HepG2 (cell line): ENCODE results near the gene PLCB4. TPM values are rescaled to one million over a fixed set of nuclear protein-coding genes. Genes with fewer than 3 reads are reported as not detected.

Experiments
- ATAC-seq: fragments of 200-7000 bp; cut with Tn5 transposase; 3 replicates; pipeline ENCODE4 v1.9.1; 2020; ENCODE audit warnings: mild to moderate bottlenecking, moderate library complexity
- BruUV-seq: library from RNA; stranded (reverse); fragments of 400-500 nt; replicated peaks from 2 replicates; lab custom pipeline; 2021; lab: Mats Ljungman, UMichigan
- CTCF ChIA-PET: fragments of 300-600 bp; formaldehyde crosslinking; extraction: SDS; loops from one replicate; lab custom pipeline; 2021; ENCODE audit warnings: low total read pairs, inconsistent platforms, low intra/inter-chr PET ratio; lab: Yijun Ruan, JAX
- POLR2A ChIA-PET: fragments of 350-600 bp; sonication (Branson Sonifier 250); formaldehyde crosslinking; loops from one replicate; lab custom pipeline; 2020; ENCODE audit warnings: antibody characterized with exemption, inconsistent platforms; lab: Yijun Ruan, JAX
- DNase-seq: peaks from one replicate; pipeline ENCODE4 v3.0.0-alpha.2; 2015; ENCODE audit warnings: low spot score
- FAIRE-seq: peaks from 3 replicates; lab custom pipeline; 2011; peaks lifted over from hg19 to GRCh38; lab: Jason Lieb, UNC
- H2AFZ ChIP-seq: one replicate; pipeline ENCODE4 v1.6.1; 2011; ENCODE audit warnings: low read length, inconsistent platforms
- H3K27ac ChIP-seq: fragments of 300-600 bp; 3 replicates; pipeline ENCODE4 v1.8.0; 2011; ENCODE audit warnings: mixed run types, mild to moderate bottlenecking, mixed read lengths, low read length, inconsistent platforms; ENCODE audit not compliant: insufficient read depth; ENCODE audit errors: extremely low read length
- H3K27me3 ChIP-seq, 2 experiments: fragments of 200-600 bp in 1 of 2; 2 replicates in 1 of 2; 3 replicates in 1 of 2; pipeline versions ENCODE4 v1.6.0 to v1.8.0; 2011; ENCODE audit warnings: low read length in 2 of 2, mild to moderate bottlenecking in 2 of 2, moderate library complexity in 2 of 2, inconsistent platforms in 1 of 2; ENCODE audit not compliant: insufficient read depth in 2 of 2, control insufficient read depth in 1 of 2
- H3K36me3 ChIP-seq, 2 experiments: fragments of 200-600 bp in 1 of 2; replicated peaks in 1 of 2; 2 replicates in 1 of 2; 3 replicates in 1 of 2; pipeline versions ENCODE4 v1.5.1 to v1.8.0; 2011; ENCODE audit warnings: low read length in 2 of 2, inconsistent platforms in 1 of 2; ENCODE audit not compliant: insufficient read depth in 2 of 2, control insufficient read depth in 1 of 2
- H3K4me1 ChIP-seq: 2 replicates; pipeline ENCODE4 v1.5.1; 2012; ENCODE audit warnings: low read length, inconsistent platforms; ENCODE audit not compliant: insufficient read depth
- H3K4me2 ChIP-seq: 2 replicates; pipeline ENCODE4 v1.6.0; 2011; ENCODE audit warnings: low read depth, low read length, inconsistent platforms
- H3K4me3 ChIP-seq, 3 experiments: fragments of 200-600 bp in 1 of 3; sonication (generic), shearing (Covaris generic) in 1 of 3; replicated peaks in 1 of 3; 2 replicates each; pipeline ENCODE4 v1.5.1; 2011 to 2016; ENCODE audit warnings: low read length in 3 of 3, inconsistent platforms in 2 of 3, low read depth in 2 of 3, mild to moderate bottlenecking in 2 of 3, control low read depth in 1 of 3, mixed read lengths in 1 of 3; ENCODE audit not compliant: insufficient read depth in 1 of 3
- H3K79me2 ChIP-seq: one replicate; pipeline ENCODE4 v1.6.1; 2011; ENCODE audit warnings: low read length, inconsistent platforms; ENCODE audit not compliant: insufficient read depth
- H3K9ac ChIP-seq: 2 replicates; pipeline ENCODE4 v1.6.0; 2011; ENCODE audit warnings: mild to moderate bottlenecking, low read depth, low read length, inconsistent platforms; ENCODE audit not compliant: insufficient read depth
- H3K9me3 ChIP-seq: 2 replicates; pipeline ENCODE4 v1.5.1; 2012; ENCODE audit warnings: mild to moderate bottlenecking, low read length
- H4K20me1 ChIP-seq: 2 replicates; pipeline ENCODE4 v1.6.0; 2011; ENCODE audit warnings: inconsistent platforms, mild to moderate bottlenecking, low read length, moderate library complexity; ENCODE audit not compliant: insufficient read depth
- ARHGAP35 ChIP-seq: sonication (generic); formaldehyde crosslinking; IDR thresholded peaks from 2 replicates; pipeline ENCODE4 v1.9.0; 2022; ENCODE audit warnings: mild to moderate bottlenecking, inconsistent platforms, moderate library complexity, missing genetic modification reagents, borderline replicate concordance
- CENPT ChIP-seq: sonication (generic); formaldehyde crosslinking; IDR thresholded peaks from 2 replicates; pipeline ENCODE4 v1.8.0; 2022; ENCODE audit warnings: low read depth, mild to moderate bottlenecking, moderate library complexity, missing genetic modification reagents
- KDM2A ChIP-seq: sonication (generic); formaldehyde crosslinking; IDR thresholded peaks from 2 replicates; pipeline ENCODE4 v1.4.0; 2020; ENCODE audit warnings: low read depth, missing genetic modification reagents, borderline replicate concordance
- KDM3A ChIP-seq: IDR thresholded peaks from 2 replicates; pipeline ENCODE4 v1.6.1; 2018; ENCODE audit warnings: low read depth, missing compliant biosample characterization
- MBNL3 ChIP-seq: fragments of 250-450 bp; sonication (Bioruptor Pico); conservative IDR thresholded peaks from 2 replicates; pipeline ENCODE4 v1.8.0; 2022; ENCODE audit warnings: mild to moderate bottlenecking, inconsistent platforms
- NFATC3 ChIP-seq: sonication (generic); formaldehyde crosslinking; IDR thresholded peaks from 2 replicates; pipeline ENCODE4 v1.5.1; 2020; ENCODE audit warnings: mild to moderate bottlenecking, missing genetic modification reagents
- POGZ ChIP-seq: sonication (generic); formaldehyde crosslinking; IDR thresholded peaks from 2 replicates; pipeline ENCODE4 v1.4.0; 2020; ENCODE audit warnings: mild to moderate bottlenecking, missing genetic modification reagents
- TOPORS ChIP-seq: sonication (generic); formaldehyde crosslinking; IDR thresholded peaks from 2 replicates; pipeline ENCODE4 v1.8.0; 2023; ENCODE audit warnings: mild to moderate bottlenecking, missing genetic modification reagents
- ZNF225 ChIP-seq: sonication (generic); formaldehyde crosslinking; IDR thresholded peaks from 2 replicates; pipeline ENCODE4 v1.4.0; 2020; ENCODE audit warnings: mild to moderate bottlenecking, missing genetic modification reagents
- ZNF570 ChIP-seq: sonication (generic); formaldehyde crosslinking; IDR thresholded peaks from 2 replicates; pipeline ENCODE4 v1.4.0; 2020; ENCODE audit warnings: mild to moderate bottlenecking, missing genetic modification reagents, borderline replicate concordance
- ZNF572 ChIP-seq: sonication (generic); formaldehyde crosslinking; IDR thresholded peaks from 2 replicates; pipeline ENCODE4 v1.5.1; 2020; ENCODE audit warnings: mild to moderate bottlenecking, missing genetic modification reagents
- ZNF775 ChIP-seq: sonication (generic); formaldehyde crosslinking; IDR thresholded peaks from 2 replicates; pipeline ENCODE4 v1.4.0; 2020; ENCODE audit warnings: missing genetic modification reagents, mild to moderate bottlenecking, moderate library complexity, borderline replicate concordance
- ZNF883 ChIP-seq: sonication (generic); formaldehyde crosslinking; IDR thresholded peaks from 2 replicates; pipeline ENCODE4 v1.5.1; 2020; ENCODE audit warnings: mild to moderate bottlenecking, missing genetic modification reagents; ENCODE audit errors: not compliant biosample characterization
- WGBS: methylation state at CpG from one replicate; pipeline ENCODE4 v1.1.6; 2017; ENCODE audit warnings: low lambda C conversion rate; 5-methylcytosine and 5-hydroxymethylcytosine counted together
- in situ Hi-C: cut with HindIII; loops from 2 replicates; pipeline ENCODE4 v1.10.0; 2017; ENCODE audit warnings: low pct_unique_long_range_greater_than_20kb; ENCODE audit not compliant: extremely low pct_ligation_motif_present
- intact Hi-C: fragments of 100-400 bp; cut with micrococcal nuclease; formaldehyde crosslinking; loops from one replicate; pipeline ENCODE4 v1.10.0; 2022; ENCODE audit not compliant: unreplicated experiment
- polyA plus RNA-seq, 8 experiments: library from polyadenylated mRNA; depleted of rRNA in 3 of 8; stranded (reverse) in 7 of 8; unstranded in 1 of 8; fragments of >200 nt; fragmentation: Illumina TruSeq in 4 of 8; extraction: Trizol in 4 of 8; gene quantifications; 2 replicates each; pipeline versions ENCODE4 v1.2.1 to v1.2.3, GENCODE V29; 2011 to 2016; ENCODE audit warnings: low read depth in 4 of 8, missing spikeins in 1 of 8, mixed read lengths in 1 of 8; ENCODE audit not compliant: insufficient read depth in 1 of 8
- total RNA-seq, 5 experiments: library from RNA; depleted of rRNA; stranded (reverse); fragments of >200 nt; fragmentation: Illumina TruSeq; extraction: Trizol; gene quantifications; 2 replicates each; pipeline ENCODE4 v1.2.3, GENCODE V29; 2016; ENCODE audit warnings: low read depth in 1 of 5
- TF ChIP-seq, protein P1 (sequence below): sonication (generic); formaldehyde crosslinking; IDR thresholded peaks from 2 replicates; pipeline ENCODE4 v1.8.0; 2022; ENCODE audit warnings: mild to moderate bottlenecking, missing genetic modification reagents, moderate library complexity
- TF ChIP-seq, protein P2 (sequence below): sonication (generic); formaldehyde crosslinking; IDR thresholded peaks from 2 replicates; pipeline ENCODE4 v1.8.0; 2022; ENCODE audit warnings: low read depth, missing genetic modification reagents
- TF ChIP-seq, protein P3 (sequence below): sonication (generic); formaldehyde crosslinking; IDR thresholded peaks from 2 replicates; pipeline ENCODE4 v1.4.0; 2020; ENCODE audit warnings: missing genetic modification reagents
- TF ChIP-seq, protein P4 (sequence below): sonication (generic); formaldehyde crosslinking; IDR thresholded peaks from 2 replicates; pipeline ENCODE4 v1.4.0; 2020; ENCODE audit warnings: mild to moderate bottlenecking, missing genetic modification reagents

Gene PLCB4
- total and polyA plus RNA-seq, 2 of the 13 experiments (the other 11 are each of a cell fraction or from before 2014, with no cell fraction given) = 0.01 TPM; not detected in 1

GRCh38 chr20:9140162-9140760 lies 71.4 kb downstream of the PLCB4 start:
- Histone ChIP-seq H3K4me2 (no peak overlapping the region), H4K20me1 (no peaks in the 10 kb centered on the region), H2AFZ (no peak overlapping the region), H3K79me2 (no peaks in the 10 kb centered on the region), H3K9ac (no peak overlapping the region), H3K27me3 (no peaks in the 10 kb centered on the region), H3K36me3 (no peaks in the 10 kb centered on the region), H3K9me3 (no peaks in the 10 kb centered on the region), H3K27ac (no peak overlapping the region), H3K4me3 (no peak overlapping the region), H3K4me1 (no peaks in the 10 kb centered on the region)
- no peak for FAIRE-seq
- no peak for DNase-seq
- ChIA-PET CTCF (no interaction called here), POLR2A (no interaction called here)
- whole genome bisulfite sequencing = 8% methylated on average over 8 of the region's 8 CpGs
- intact Hi-C loops (no loop called here), in situ Hi-C loops (no loop called here)
- ATAC-seq = no peak
- no peak for TF ChIP-seq ZNF225
- TF ChIP-seq, protein P1, sequence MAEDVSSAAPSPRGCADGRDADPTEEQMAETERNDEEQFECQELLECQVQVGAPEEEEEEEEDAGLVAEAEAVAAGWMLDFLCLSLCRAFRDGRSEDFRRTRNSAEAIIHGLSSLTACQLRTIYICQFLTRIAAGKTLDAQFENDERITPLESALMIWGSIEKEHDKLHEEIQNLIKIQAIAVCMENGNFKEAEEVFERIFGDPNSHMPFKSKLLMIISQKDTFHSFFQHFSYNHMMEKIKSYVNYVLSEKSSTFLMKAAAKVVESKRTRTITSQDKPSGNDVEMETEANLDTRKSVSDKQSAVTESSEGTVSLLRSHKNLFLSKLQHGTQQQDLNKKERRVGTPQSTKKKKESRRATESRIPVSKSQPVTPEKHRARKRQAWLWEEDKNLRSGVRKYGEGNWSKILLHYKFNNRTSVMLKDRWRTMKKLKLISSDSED (CRISPR knock-in tag) = no peak
- TF ChIP-seq ZNF775 (CRISPR knock-in tag) = no peak
- TF ChIP-seq ZNF883 = no peak
- TF ChIP-seq, protein P2, sequence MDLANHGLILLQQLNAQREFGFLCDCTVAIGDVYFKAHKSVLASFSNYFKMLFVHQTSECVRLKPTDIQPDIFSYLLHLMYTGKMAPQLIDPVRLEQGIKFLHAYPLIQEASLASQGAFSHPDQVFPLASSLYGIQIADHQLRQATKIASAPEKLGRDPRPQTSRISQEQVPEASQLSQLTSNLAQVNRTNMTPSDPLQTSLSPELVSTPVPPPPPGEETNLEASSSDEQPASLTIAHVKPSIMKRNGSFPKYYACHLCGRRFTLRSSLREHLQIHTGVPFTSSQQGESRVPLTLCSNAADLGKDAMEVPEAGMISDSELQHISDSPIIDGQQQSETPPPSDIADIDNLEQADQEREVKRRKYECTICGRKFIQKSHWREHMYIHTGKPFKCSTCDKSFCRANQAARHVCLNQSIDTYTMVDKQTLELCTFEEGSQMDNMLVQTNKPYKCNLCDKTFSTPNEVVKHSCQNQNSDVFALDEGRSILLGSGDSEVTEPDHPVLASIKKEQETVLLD = no peak
- TF ChIP-seq, protein P3, sequence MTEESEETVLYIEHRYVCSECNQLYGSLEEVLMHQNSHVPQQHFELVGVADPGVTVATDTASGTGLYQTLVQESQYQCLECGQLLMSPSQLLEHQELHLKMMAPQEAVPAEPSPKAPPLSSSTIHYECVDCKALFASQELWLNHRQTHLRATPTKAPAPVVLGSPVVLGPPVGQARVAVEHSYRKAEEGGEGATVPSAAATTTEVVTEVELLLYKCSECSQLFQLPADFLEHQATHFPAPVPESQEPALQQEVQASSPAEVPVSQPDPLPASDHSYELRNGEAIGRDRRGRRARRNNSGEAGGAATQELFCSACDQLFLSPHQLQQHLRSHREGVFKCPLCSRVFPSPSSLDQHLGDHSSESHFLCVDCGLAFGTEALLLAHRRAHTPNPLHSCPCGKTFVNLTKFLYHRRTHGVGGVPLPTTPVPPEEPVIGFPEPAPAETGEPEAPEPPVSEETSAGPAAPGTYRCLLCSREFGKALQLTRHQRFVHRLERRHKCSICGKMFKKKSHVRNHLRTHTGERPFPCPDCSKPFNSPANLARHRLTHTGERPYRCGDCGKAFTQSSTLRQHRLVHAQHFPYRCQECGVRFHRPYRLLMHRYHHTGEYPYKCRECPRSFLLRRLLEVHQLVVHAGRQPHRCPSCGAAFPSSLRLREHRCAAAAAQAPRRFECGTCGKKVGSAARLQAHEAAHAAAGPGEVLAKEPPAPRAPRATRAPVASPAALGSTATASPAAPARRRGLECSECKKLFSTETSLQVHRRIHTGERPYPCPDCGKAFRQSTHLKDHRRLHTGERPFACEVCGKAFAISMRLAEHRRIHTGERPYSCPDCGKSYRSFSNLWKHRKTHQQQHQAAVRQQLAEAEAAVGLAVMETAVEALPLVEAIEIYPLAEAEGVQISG (CRISPR knock-in tag) = no peak
- TF ChIP-seq KDM3A (CRISPR knock-in tag) = no peak
- TF ChIP-seq ZNF570 = no peak
- no peak for TF ChIP-seq POGZ (CRISPR knock-in tag)
- TF ChIP-seq MBNL3 = no peak
- no peak for TF ChIP-seq CENPT (CRISPR knock-in tag)
- TF ChIP-seq TOPORS = no peak
- no peak for TF ChIP-seq KDM2A (CRISPR knock-in tag)
- no peak for TF ChIP-seq ZNF572
- no peak for TF ChIP-seq ARHGAP35 (CRISPR knock-in tag)
- no peak for TF ChIP-seq NFATC3
- TF ChIP-seq, protein P4, sequence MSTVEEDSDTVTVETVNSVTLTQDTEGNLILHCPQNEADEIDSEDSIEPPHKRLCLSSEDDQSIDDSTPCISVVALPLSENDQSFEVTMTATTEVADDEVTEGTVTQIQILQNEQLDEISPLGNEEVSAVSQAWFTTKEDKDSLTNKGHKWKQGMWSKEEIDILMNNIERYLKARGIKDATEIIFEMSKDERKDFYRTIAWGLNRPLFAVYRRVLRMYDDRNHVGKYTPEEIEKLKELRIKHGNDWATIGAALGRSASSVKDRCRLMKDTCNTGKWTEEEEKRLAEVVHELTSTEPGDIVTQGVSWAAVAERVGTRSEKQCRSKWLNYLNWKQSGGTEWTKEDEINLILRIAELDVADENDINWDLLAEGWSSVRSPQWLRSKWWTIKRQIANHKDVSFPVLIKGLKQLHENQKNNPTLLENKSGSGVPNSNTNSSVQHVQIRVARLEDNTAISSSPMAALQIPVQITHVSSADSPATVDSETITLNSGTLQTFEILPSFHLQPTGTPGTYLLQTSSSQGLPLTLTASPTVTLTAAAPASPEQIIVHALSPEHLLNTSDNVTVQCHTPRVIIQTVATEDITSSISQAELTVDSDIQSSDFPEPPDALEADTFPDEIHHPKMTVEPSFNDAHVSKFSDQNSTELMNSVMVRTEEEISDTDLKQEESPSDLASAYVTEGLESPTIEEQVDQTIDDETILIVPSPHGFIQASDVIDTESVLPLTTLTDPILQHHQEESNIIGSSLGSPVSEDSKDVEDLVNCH = no peak
- no TSS peak for BruUV-seq
